Left lung (tissue), 10 donors: ENCODE measurements around the gene SOX6. TPM values are rescaled to one million over a fixed set of nuclear protein-coding genes. Genes with fewer than 3 reads are reported as not detected.
"Not testable (repeated sequence)": the region's sequence is repeated elsewhere in the genome, so short reads cannot be mapped to it uniquely, and the experiment has no call there.

ENCODE experiments used
- ATAC-seq: fragments of 200-7000 bp; cut with Tn5 transposase; one replicate; pipeline ENCODE4 v1.9.1; 2020; ENCODE audit warnings: moderate library complexity
- DNase-seq, 4 donors: peaks; one replicate each; pipeline ENCODE4 v3.0.0-alpha.2; 2013 to 2020
- H3K27ac ChIP-seq, 2 donors: fragments of 200-600 bp; sonication (generic) in 1 of 2; one replicate each; pipeline versions ENCODE4 v1.5.0 to v1.8.0; 2020 to 2021
- H3K27me3 ChIP-seq, 2 donors: fragments of 200-600 bp; sonication (generic) in 1 of 2; one replicate each; pipeline versions ENCODE4 v1.5.0 to v1.8.0; 2020 to 2021
- H3K36me3 ChIP-seq, 2 donors: fragments of 200-600 bp; sonication (generic) in 1 of 2; one replicate each; pipeline versions ENCODE4 v1.5.0 to v1.8.0; 2020 to 2021
- H3K4me1 ChIP-seq, 2 donors: fragments of 200-600 bp; one replicate each; pipeline ENCODE4 v1.8.0; 2021
- H3K4me3 ChIP-seq, 2 donors: fragments of 200-600 bp; sonication (generic) in 1 of 2; one replicate each; pipeline versions ENCODE4 v1.5.0 to v1.8.0; 2020 to 2021; ENCODE audit warnings: mild to moderate bottlenecking in 1 of 2
- H3K9me3 ChIP-seq, 2 donors: fragments of 200-600 bp; sonication (generic) in 1 of 2; one replicate each; pipeline versions ENCODE4 v1.5.0 to v1.8.0; 2020 to 2021
- CTCF ChIP-seq, 2 donors: fragments of 200-600 bp; sonication (generic) in 1 of 2; IDR thresholded peaks; one replicate each; pipeline versions ENCODE4 v1.5.0 to v1.8.0; 2021; ENCODE audit warnings: antibody characterized with exemption in 2 of 2
- intact Hi-C, 2 donors: fragments of 100-400 bp; cut with DNase I; formaldehyde crosslinking; loops; one replicate each; pipeline versions ENCODE4 v1.11.2 to v1.14.2; 2022
- polyA plus RNA-seq, 6 donors: library from polyadenylated mRNA; unstranded; fragments of 120-200 nt; gene quantifications; one replicate each; pipeline ENCODE4 v1.2.1, GENCODE V29; 2013; ENCODE audit not compliant: insufficient read length in 6 of 6
- total RNA-seq, 2 donors: library from RNA; stranded (reverse); fragmentation: NEBNext Ultra II Directional; extraction: Animal tissue kit (Norgen Biotek cat#: 25700); gene quantifications; one replicate each; pipeline ENCODE4 v1.2.1, GENCODE V29; 2021
- donor health status: DM: no; HTN: yes; CAD: no.
- donor health status: DM: no; HTN: no; CAD: no.

Gene SOX6
- total and polyA plus RNA-seq, 8 donors: 4.7 to 20.5 (median 15.6) TPM

- no peak overlapping the region for H3K4me3 ChIP-seq
- DNase-seq: no peak
- no peaks in the 10 kb centered on the region for H3K36me3 ChIP-seq
- H3K4me1 ChIP-seq: no peaks in the 10 kb centered on the region
- H3K27me3 ChIP-seq: no peaks in the 10 kb centered on the region
- intact Hi-C loops: no loop called here
- no peak for TF ChIP-seq CTCF (IDR thresholded peaks at IDR 0.05)
- no peaks in the 10 kb centered on the region for H3K9me3 ChIP-seq
- no peak for ATAC-seq
- no peak overlapping the region for H3K27ac ChIP-seq
Observed at GRCh38 chr11:15923183-15923582, 433.2 kb downstream of the SOX6 start.

- ATAC-seq, H3K27me3 ChIP-seq, H3K4me1 ChIP-seq, DNase-seq, intact Hi-C loops, H3K27ac ChIP-seq, H3K36me3 ChIP-seq, H3K9me3 ChIP-seq, H3K4me3 ChIP-seq: not testable (repeated sequence)
Observed at GRCh38 chr11:15922745-15923144, 433.6 kb downstream of the SOX6 start.

- H3K36me3 ChIP-seq: no peaks in the 10 kb centered on the region
- no peak overlapping the region for H3K27ac ChIP-seq
- intact Hi-C loops: no loop called here
- DNase-seq (no peak), ATAC-seq (peak; percentile 41)
- no peaks in the 10 kb centered on the region for H3K9me3 ChIP-seq
- no peaks in the 10 kb centered on the region for H3K27me3 ChIP-seq
- no peaks in the 10 kb centered on the region for H3K4me1 ChIP-seq
- TF ChIP-seq CTCF (IDR thresholded peaks at IDR 0.05): no peak
- no peak overlapping the region for H3K4me3 ChIP-seq
Observed at GRCh38 chr11:15920856-15921629, 435.3 kb downstream of the SOX6 start.

- Histone ChIP-seq H3K36me3 (no peaks in the 10 kb centered on the region), H3K4me1 (no peaks in the 10 kb centered on the region), H3K27me3 (no peaks in the 10 kb centered on the region), H3K27ac (no peak overlapping the region), H3K4me3 (no peak overlapping the region), H3K9me3 (no peaks in the 10 kb centered on the region)
- ATAC-seq: no peak
- no peak for DNase-seq
- intact Hi-C loops: no loop called here
- TF ChIP-seq CTCF (IDR thresholded peaks at IDR 0.05): no peak
Observed at GRCh38 chr11:15918674-15919073, 437.7 kb downstream of the SOX6 start.

- DNase-seq: no peak
- H3K9me3 ChIP-seq: no peaks in the 10 kb centered on the region
- H3K4me3 ChIP-seq: no peak overlapping the region
Observed at GRCh38 chr11:15918212-15918611, 438.1 kb downstream of the SOX6 start.

More at GRCh38 chr11:15918212-15918611, 438.1 kb downstream of the SOX6 start:
- H3K36me3 ChIP-seq: no peaks in the 10 kb centered on the region
- H3K4me1 ChIP-seq: no peaks in the 10 kb centered on the region
- no peaks in the 10 kb centered on the region for H3K27me3 ChIP-seq
- no peak for TF ChIP-seq CTCF (IDR thresholded peaks at IDR 0.05)
- H3K27ac ChIP-seq: no peak overlapping the region
- ATAC-seq: no peak
- intact Hi-C loops: no loop called here
